OCI-LY7 (cell line): Measurements from ENCODE around the gene ST3GAL3.

Experiments
- CTCF ChIP-seq: fragments of 200-600 bp; sonication (generic); conservative IDR thresholded peaks from 2 replicates; pipeline ENCODE4 v1.5.1; 2014; ENCODE audit warnings: mild to moderate bottlenecking, antibody characterized with exemption, low read length, moderate library complexity, mixed read lengths
- EZH2phosphoT487 ChIP-seq: fragments of 200-600 bp; sonication (generic); IDR thresholded peaks from 2 replicates; pipeline ENCODE4 v1.6.1; 2018; ENCODE audit warnings: low read depth, borderline replicate concordance, mild to moderate bottlenecking, mixed run types, antibody characterized with exemption, low read length, moderate library complexity, mixed read lengths

- TF ChIP-seq CTCF (no peak), EZH2phosphoT487 (no peak)
Measured at GRCh38 chr1:43831851-43832250, 124.5 kb downstream of the ST3GAL3 start.
